HEK293 (cell line): Measurements from ENCODE around the gene KPTN.

Experiments
- CTCF ChIA-PET: fragments of 350-600 bp; formaldehyde crosslinking; extraction: SDS; loops from one replicate; lab custom pipeline; 2021; ENCODE audit warnings: antibody characterized with exemption; lab: Yijun Ruan, JAX
- POLR2A ChIA-PET: fragments of 300-600 bp; formaldehyde crosslinking; extraction: SDS; loops from one replicate; lab custom pipeline; 2020; ENCODE audit warnings: antibody characterized with exemption, inconsistent platforms; lab: Yijun Ruan, JAX
- H3K27ac ChIP-seq: fragments of 200-500 bp; sonication (Bioruptor generic); 2 replicates; pipeline ENCODE4 v1.5.1; 2014; ENCODE audit warnings: low read depth, low read length, control low read depth, inconsistent platforms; ENCODE audit errors: extremely low read depth
- H3K36me3 ChIP-seq, 2 experiments: fragments of 200-500 bp in 1 of 2; sonication (Bioruptor generic) in 1 of 2; 1 replicate in 1 of 2; 2 replicates in 1 of 2; pipeline ENCODE4 v1.5.1; 2014 to 2017; ENCODE audit warnings: inconsistent platforms in 2 of 2, low read length in 2 of 2; ENCODE audit not compliant: control insufficient read depth in 2 of 2, insufficient read depth in 1 of 2
- H3K4me1 ChIP-seq: fragments of 200-500 bp; sonication (Bioruptor generic); 2 replicates; pipeline ENCODE4 v1.5.1; 2014; ENCODE audit warnings: mild to moderate bottlenecking, low read length, inconsistent platforms; ENCODE audit not compliant: control insufficient read depth, insufficient read depth
- H3K4me3 ChIP-seq: 2 replicates; pipeline ENCODE4 v1.5.1; 2011; ENCODE audit warnings: low read depth, mild to moderate bottlenecking, control low read depth, low read length, moderate library complexity
- H3K9me3 ChIP-seq: fragments of 200-500 bp; sonication (Bioruptor generic); 2 replicates; pipeline ENCODE4 v1.5.1; 2014; ENCODE audit warnings: low read depth, low read length, inconsistent platforms; ENCODE audit not compliant: control insufficient read depth, insufficient read depth
- BCL11B ChIP-seq: fragments of 450-650 bp; formaldehyde crosslinking; IDR thresholded peaks from 2 replicates; pipeline ENCODE4 v1.5.1; 2016; ENCODE audit warnings: low read depth, missing biosample characterization, missing genetic modification characterization
- GFI1B ChIP-seq: fragments of 450-650 bp; formaldehyde crosslinking; IDR thresholded peaks from 2 replicates; pipeline ENCODE4 v1.5.1; 2016; ENCODE audit warnings: missing biosample characterization, missing genetic modification characterization
- GLIS2 ChIP-seq: fragments of 450-650 bp; formaldehyde crosslinking; IDR thresholded peaks from 2 replicates; pipeline ENCODE4 v1.5.1; 2016; ENCODE audit warnings: missing biosample characterization, missing genetic modification characterization
- PRDM1 ChIP-seq: fragments of 450-650 bp; formaldehyde crosslinking; IDR thresholded peaks from 2 replicates; pipeline ENCODE4; 2016; ENCODE audit warnings: missing biosample characterization, missing genetic modification characterization
- REPIN1 ChIP-seq: fragments of 450-650 bp; formaldehyde crosslinking; IDR thresholded peaks from 2 replicates; pipeline ENCODE4 v1.5.1; 2017; ENCODE audit warnings: missing biosample characterization, missing genetic modification characterization, low read depth
- ZBTB1 ChIP-seq: fragments of 450-650 bp; formaldehyde crosslinking; IDR thresholded peaks from 2 replicates; pipeline ENCODE4 v1.5.1; 2016; ENCODE audit warnings: missing biosample characterization, missing genetic modification characterization
- ZBTB21 ChIP-seq: fragments of 450-650 bp; formaldehyde crosslinking; IDR thresholded peaks from 2 replicates; pipeline ENCODE4 v1.5.1; 2017; ENCODE audit warnings: missing biosample characterization, missing genetic modification characterization
- ZFP3 ChIP-seq: fragments of 450-650 bp; formaldehyde crosslinking; IDR thresholded peaks from 2 replicates; pipeline ENCODE4 v1.5.1; 2016; ENCODE audit warnings: low read depth, missing biosample characterization, missing genetic modification characterization
- ZIC2 ChIP-seq: fragments of 450-650 bp; formaldehyde crosslinking; IDR thresholded peaks from 2 replicates; pipeline ENCODE4 v1.5.1; 2016; ENCODE audit warnings: missing biosample characterization, missing genetic modification characterization
- ZNF292 ChIP-seq: fragments of 450-650 bp; formaldehyde crosslinking; IDR thresholded peaks from 2 replicates; pipeline ENCODE4 v1.5.1; 2016; ENCODE audit warnings: low read depth, missing biosample characterization, missing genetic modification characterization, borderline replicate concordance
- ZNF311 ChIP-seq: fragments of 450-650 bp; formaldehyde crosslinking; IDR thresholded peaks from 2 replicates; pipeline ENCODE4 v1.5.1; 2017; ENCODE audit warnings: missing biosample characterization, missing genetic modification characterization, borderline replicate concordance
- ZNF473 ChIP-seq: fragments of 450-650 bp; formaldehyde crosslinking; IDR thresholded peaks from 2 replicates; pipeline ENCODE4 v1.5.1; 2017; ENCODE audit warnings: missing biosample characterization, missing genetic modification characterization
- ZNF530 ChIP-seq: fragments of 450-650 bp; formaldehyde crosslinking; IDR thresholded peaks from 2 replicates; pipeline ENCODE4 v1.5.1; 2016; ENCODE audit warnings: low read depth, missing biosample characterization, missing genetic modification characterization
- ZNF610 ChIP-seq: fragments of 450-650 bp; formaldehyde crosslinking; IDR thresholded peaks from 2 replicates; pipeline ENCODE4 v1.5.1; 2016; ENCODE audit warnings: missing biosample characterization, missing genetic modification characterization, borderline replicate concordance
- ZNF654 ChIP-seq: fragments of 450-650 bp; formaldehyde crosslinking; IDR thresholded peaks from 2 replicates; pipeline ENCODE4 v1.5.1; 2016; ENCODE audit warnings: low read depth, missing biosample characterization, missing genetic modification characterization
- ZNF658 ChIP-seq: fragments of 450-650 bp; formaldehyde crosslinking; IDR thresholded peaks from 2 replicates; pipeline ENCODE4; 2016; ENCODE audit warnings: missing biosample characterization, missing genetic modification characterization
- ZNF701 ChIP-seq: fragments of 450-650 bp; formaldehyde crosslinking; IDR thresholded peaks from 2 replicates; pipeline ENCODE4 v1.5.1; 2016; ENCODE audit warnings: missing biosample characterization, missing genetic modification characterization
- ZNF777 ChIP-seq: fragments of 450-650 bp; formaldehyde crosslinking; IDR thresholded peaks from 2 replicates; pipeline ENCODE4 v1.5.1; 2017; ENCODE audit warnings: missing biosample characterization, missing genetic modification characterization, borderline replicate concordance
- ZNF843 ChIP-seq: fragments of 450-650 bp; formaldehyde crosslinking; IDR thresholded peaks from 2 replicates; pipeline ENCODE4 v1.5.1; 2016; ENCODE audit warnings: missing biosample characterization, missing genetic modification characterization
- ZSCAN16 ChIP-seq: fragments of 450-650 bp; formaldehyde crosslinking; IDR thresholded peaks from 2 replicates; pipeline ENCODE4 v1.5.1; 2016; ENCODE audit warnings: missing biosample characterization, missing genetic modification characterization
- TF ChIP-seq, protein P1 (sequence below): fragments of 450-650 bp; formaldehyde crosslinking; IDR thresholded peaks from 2 replicates; pipeline ENCODE4 v1.5.1; 2016; ENCODE audit warnings: missing biosample characterization, missing genetic modification characterization
- TF ChIP-seq, protein P2 (sequence below): fragments of 450-650 bp; formaldehyde crosslinking; IDR thresholded peaks from 2 replicates; pipeline ENCODE4 v1.5.1; 2016; ENCODE audit warnings: missing biosample characterization, missing genetic modification characterization
- TF ChIP-seq, protein P3 (sequence below): fragments of 450-650 bp; formaldehyde crosslinking; IDR thresholded peaks from 2 replicates; pipeline ENCODE4 v1.5.1; 2016; ENCODE audit warnings: missing biosample characterization, missing genetic modification characterization
- TF ChIP-seq, protein P4 (sequence below): fragments of 450-650 bp; formaldehyde crosslinking; IDR thresholded peaks from 2 replicates; pipeline ENCODE4 v1.5.1; 2016; ENCODE audit warnings: missing biosample characterization, missing genetic modification characterization
- TF ChIP-seq, protein P5 (sequence below): fragments of 450-650 bp; formaldehyde crosslinking; IDR thresholded peaks from 2 replicates; pipeline ENCODE4; 2016; ENCODE audit warnings: missing biosample characterization, missing genetic modification characterization

The KPTN gene

DNA sequence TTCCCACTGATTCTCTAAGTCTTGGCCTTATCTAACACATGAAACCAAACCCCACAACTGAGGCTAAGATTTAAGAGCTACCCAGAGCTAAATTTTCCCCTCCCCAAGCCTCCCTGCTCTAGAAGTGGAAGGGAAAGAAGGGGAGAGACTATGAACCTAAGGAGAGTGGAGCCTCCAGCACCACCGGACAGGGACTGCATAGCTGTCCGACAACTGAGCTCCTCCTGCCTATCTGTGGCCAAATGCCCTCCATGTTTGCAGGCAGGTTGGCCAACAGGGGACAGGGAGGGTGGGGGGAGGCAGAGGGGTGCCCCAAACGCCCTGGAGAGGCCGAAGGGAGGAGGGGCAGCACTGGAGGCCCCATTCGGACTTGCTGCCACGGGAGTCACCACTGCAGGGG lies 36.8 kb upstream of the KPTN start:
- no peak overlapping the region for H3K27ac ChIP-seq
- H3K4me1 ChIP-seq = no peaks in the 10 kb centered on the region
- no peaks in the 10 kb centered on the region for H3K9me3 ChIP-seq
- H3K4me3 ChIP-seq = no peak overlapping the region
- ChIA-PET POLR2A (interaction anchor here (0.8 kb wide), 2 partner anchors 13 to 80 kb away, joined by 3 to 4 read pairs; no protein-coding TSS in a partner anchor), CTCF (interaction anchor here (0.5 to 2.1 kb wide), 3 partner anchors 81 to 351 kb away, joined by 3 to 9 read pairs (median 5); no protein-coding TSS in a partner anchor)
- H3K36me3 ChIP-seq = no peaks in the 10 kb centered on the region
- TF ChIP-seq, protein P1, sequence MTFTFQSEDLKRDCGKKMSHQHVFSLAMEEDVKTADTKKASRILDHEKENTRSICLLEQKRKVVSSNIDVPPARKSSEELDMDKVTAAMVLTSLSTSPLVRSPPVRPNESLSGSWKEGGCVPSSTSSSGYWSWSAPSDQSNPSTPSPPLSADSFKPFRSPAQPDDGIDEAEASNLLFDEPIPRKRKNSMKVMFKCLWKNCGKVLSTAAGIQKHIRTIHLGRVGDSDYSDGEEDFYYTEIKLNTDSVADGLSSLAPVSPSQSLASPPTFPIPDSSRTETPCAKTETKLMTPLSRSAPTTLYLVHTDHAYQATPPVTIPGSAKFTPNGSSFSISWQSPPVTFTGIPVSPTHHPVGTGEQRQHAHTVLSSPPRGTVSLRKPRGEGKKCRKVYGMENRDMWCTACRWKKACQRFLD (tag by site-specific recombination) = no peak
- no peak for TF ChIP-seq ZNF292 (tag by site-specific recombination)
- 0 out of 2 replicates have a peak, but pooled peaks have one; percentile 7 for TF ChIP-seq ZIC2 (tag by site-specific recombination)
- TF ChIP-seq ZBTB1 (tag by site-specific recombination) = no peak
- no peak for TF ChIP-seq ZBTB21
- no peak for TF ChIP-seq ZNF701 (tag by site-specific recombination)
- no peak for TF ChIP-seq ZNF843

DNA sequence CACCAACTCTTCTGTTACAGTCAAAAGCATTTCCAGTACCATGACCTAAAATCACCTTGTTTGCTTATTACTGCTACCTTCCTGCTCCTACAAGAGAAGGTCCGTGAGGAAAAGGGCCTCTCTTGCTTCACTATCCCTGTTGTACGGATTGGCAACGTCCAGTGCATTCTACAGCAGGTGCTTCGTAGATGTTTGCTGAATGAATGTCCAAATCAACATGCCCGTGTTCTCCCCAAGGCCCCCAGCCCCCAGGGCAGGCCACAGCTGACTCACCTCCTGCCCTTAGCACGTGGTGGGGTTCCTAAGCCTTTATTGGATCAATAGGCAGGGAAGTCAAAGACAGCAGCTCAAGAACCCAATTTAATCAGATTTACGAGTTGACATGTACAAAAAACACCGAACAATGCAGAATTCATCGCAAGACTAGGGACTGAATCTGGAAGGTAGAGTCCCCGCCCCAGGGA lies 36.4 kb upstream of the KPTN start:
- Histone ChIP-seq H3K36me3 (no peaks in the 10 kb centered on the region), H3K9me3 (no peaks in the 10 kb centered on the region), H3K27ac (no peak overlapping the region), H3K4me3 (no peak overlapping the region), H3K4me1 (no peaks in the 10 kb centered on the region)
- TF ChIP-seq PRDM1 (no peak), ZNF473 (tag by site-specific recombination) (no peak), ZNF654 (tag by site-specific recombination) (no peak), REPIN1 (tag by site-specific recombination) (no peak), ZNF777 (tag by site-specific recombination) (no peak), GFI1B (no peak), ZNF610 (tag by site-specific recombination) (no peak), ZFP3 (tag by site-specific recombination) (no peak), BCL11B (no peak), ZNF530 (tag by site-specific recombination) (no peak)
- TF ChIP-seq, protein P2, sequence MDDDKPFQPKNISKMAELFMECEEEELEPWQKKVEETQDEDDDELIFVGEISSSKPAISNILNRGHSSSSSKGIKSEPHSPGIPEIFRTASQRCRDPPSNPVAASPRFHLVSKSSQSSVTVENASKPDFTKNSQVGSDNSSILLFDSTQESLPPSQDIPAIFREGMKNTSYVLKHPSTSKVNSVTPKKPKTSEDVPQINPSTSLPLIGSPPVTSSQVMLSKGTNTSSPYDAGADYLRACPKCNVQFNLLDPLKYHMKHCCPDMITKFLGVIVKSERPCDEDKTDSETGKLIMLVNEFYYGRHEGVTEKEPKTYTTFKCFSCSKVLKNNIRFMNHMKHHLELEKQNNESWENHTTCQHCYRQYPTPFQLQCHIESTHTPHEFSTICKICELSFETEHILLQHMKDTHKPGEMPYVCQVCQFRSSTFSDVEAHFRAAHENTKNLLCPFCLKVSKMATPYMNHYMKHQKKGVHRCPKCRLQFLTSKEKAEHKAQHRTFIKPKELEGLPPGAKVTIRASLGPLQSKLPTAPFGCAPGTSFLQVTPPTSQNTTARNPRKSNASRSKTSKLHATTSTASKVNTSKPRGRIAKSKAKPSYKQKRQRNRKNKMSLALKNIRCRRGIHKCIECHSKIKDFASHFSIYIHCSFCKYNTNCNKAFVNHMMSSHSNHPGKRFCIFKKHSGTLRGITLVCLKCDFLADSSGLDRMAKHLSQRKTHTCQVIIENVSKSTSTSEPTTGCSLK (tag by site-specific recombination) = no peak
- CTCF ChIA-PET = interaction anchor here (0.5 to 2.1 kb wide), 3 partner anchors 81 to 351 kb away, joined by 3 to 9 read pairs (median 5); no protein-coding TSS in a partner anchor
- POLR2A ChIA-PET = interaction anchor here (0.8 kb wide), 2 partner anchors 13 to 80 kb away, joined by 3 to 4 read pairs; no protein-coding TSS in a partner anchor

GRCh38 chr19:47518854-47519253 lies 34.8 kb upstream of the KPTN start:
- ChIA-PET POLR2A (no interaction called here), CTCF (interaction anchor here (0.6 to 0.7 kb wide), 2 partner anchors 44 to 275 kb away, joined by 3 to 4 read pairs; no protein-coding TSS in a partner anchor)
- Histone ChIP-seq H3K9me3 (no peaks in the 10 kb centered on the region), H3K4me3 (no peak overlapping the region), H3K27ac (no peak overlapping the region), H3K4me1 (no peaks in the 10 kb centered on the region; the same call in 1 of the 2 replicates), H3K36me3 (no peaks in the 10 kb centered on the region)
- TF ChIP-seq, protein P3, sequence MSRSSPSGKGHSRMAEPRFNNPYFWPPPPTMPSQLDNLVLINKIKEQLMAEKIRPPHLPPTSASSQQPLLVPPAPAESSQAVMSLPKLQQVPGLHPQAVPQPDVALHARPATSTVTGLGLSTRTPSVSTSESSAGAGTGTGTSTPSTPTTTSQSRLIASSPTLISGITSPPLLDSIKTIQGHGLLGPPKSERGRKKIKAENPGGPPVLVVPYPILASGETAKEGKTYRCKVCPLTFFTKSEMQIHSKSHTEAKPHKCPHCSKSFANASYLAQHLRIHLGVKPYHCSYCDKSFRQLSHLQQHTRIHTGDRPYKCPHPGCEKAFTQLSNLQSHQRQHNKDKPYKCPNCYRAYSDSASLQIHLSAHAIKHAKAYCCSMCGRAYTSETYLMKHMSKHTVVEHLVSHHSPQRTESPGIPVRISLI (tag by site-specific recombination) = no peak
- TF ChIP-seq, protein P4, sequence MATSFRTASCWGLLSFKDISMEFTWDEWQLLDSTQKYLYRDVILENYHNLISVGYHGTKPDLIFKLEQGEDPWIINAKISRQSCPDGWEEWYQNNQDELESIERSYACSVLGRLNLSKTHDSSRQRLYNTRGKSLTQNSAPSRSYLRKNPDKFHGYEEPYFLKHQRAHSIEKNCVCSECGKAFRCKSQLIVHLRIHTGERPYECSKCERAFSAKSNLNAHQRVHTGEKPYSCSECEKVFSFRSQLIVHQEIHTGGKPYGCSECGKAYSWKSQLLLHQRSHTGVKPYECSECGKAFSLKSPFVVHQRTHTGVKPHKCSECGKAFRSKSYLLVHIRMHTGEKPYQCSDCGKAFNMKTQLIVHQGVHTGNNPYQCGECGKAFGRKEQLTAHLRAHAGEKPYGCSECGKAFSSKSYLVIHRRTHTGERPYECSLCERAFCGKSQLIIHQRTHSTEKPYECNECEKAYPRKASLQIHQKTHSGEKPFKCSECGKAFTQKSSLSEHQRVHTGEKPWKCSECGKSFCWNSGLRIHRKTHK (tag by site-specific recombination) = no peak
- TF ChIP-seq GLIS2 (no peak), ZNF658 (tag by site-specific recombination) (no peak), ZSCAN16 (tag by site-specific recombination) (no peak), ZNF311 (tag by site-specific recombination) (no peak)
- TF ChIP-seq, protein P5, sequence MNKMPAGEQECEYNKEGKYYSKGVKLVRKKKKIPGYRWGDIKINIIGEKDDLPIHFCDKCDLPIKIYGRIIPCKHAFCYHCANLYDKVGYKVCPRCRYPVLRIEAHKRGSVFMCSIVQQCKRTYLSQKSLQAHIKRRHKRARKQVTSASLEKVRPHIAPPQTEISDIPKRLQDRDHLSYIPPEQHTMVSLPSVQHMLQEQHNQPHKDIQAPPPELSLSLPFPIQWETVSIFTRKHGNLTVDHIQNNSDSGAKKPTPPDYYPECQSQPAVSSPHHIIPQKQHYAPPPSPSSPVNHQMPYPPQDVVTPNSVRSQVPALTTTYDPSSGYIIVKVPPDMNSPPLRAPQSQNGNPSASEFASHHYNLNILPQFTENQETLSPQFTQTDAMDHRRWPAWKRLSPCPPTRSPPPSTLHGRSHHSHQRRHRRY = no peak
